SK-N-SH treated with all-trans-retinoic acid at 6 μM for 48 hours (cell line): ENCODE measurements around the gene DBNDD1.

Experiments
- TOX ChIP-seq: fragments of 250-450 bp; sonication (Bioruptor Pico); IDR thresholded peaks from 2 replicates; pipeline ENCODE4 v1.8.0; 2021; ENCODE audit warnings: mild to moderate bottlenecking, moderate library complexity, borderline replicate concordance
- ZFP30 ChIP-seq: fragments of 450-650 bp; formaldehyde crosslinking; IDR thresholded peaks from 2 replicates; pipeline ENCODE4 v1.5.0; 2022; ENCODE audit warnings: mild to moderate bottlenecking, moderate library complexity

DNA sequence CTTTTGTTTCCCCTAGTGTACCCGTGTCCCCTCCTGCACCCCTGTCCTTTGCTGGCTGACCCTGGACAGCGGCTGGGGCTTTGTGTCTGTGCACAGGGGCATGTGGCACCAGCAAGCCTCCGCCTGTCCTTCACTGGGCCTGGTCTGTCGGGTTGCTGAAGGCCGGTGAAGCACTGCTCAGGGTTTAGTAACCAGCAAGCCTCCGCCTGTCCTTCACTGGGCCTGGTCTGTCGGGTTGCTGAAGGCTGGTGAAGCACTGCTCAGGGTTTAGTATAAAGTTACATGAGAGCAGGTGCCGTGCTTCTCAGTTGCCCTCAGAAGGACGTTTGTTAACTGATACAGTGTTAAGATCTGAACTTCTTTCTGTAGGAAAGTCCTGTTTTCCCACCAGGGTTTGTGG is 36.9 kb downstream of the DBNDD1 start:
- TF ChIP-seq ZFP30 (no peak), TOX (CRISPR knock-in tag) (no peak)
